HG02610 (cell line): Measurements from ENCODE around the gene LDB1.
A peak's percentile ranks its signal among the peaks of the same experiment; 100 is the strongest.

Experiments
- ATAC-seq: cut with Tn5 transposase; IDR thresholded peaks from one replicate; pipeline ENCODE4 v1.9.1; 2021; ENCODE audit warnings: mild to moderate bottlenecking, moderate library complexity; ENCODE audit not compliant: unreplicated experiment

LDB1 gene

GRCh38 chr10:102120142-102120990 lies at the start of gene LDB1:
LDB1 (minus strand) TSS chr10:102120368; CDS start chr10:102120110, 258 bp downstream.
- ATAC-seq = peak; percentile 62

GRCh38 chr10:102167861-102168260 lies 47.7 kb upstream of the LDB1 start:
- no peak for ATAC-seq

GRCh38 chr10:102163342-102163989 lies 43.3 kb upstream of the LDB1 start:
- ATAC-seq = no peak

- no peak for ATAC-seq
These were observed 39.7 kb upstream of the LDB1 start for GRCh38 chr10:102159831-102160230.

- ATAC-seq = no peak
These were observed 39.0 kb upstream of the LDB1 start for GRCh38 chr10:102159051-102159597.

GRCh38 chr10:102157224-102157623 lies 37.1 kb upstream of the LDB1 start:
- no peak for ATAC-seq

GRCh38 chr10:102154466-102155116 lies 34.4 kb upstream of the LDB1 start:
- no peak for ATAC-seq

- no peak for ATAC-seq
These were observed 33.0 kb upstream of the LDB1 start for GRCh38 chr10:102153093-102153620.

GRCh38 chr10:102152545-102152890 lies 32.4 kb upstream of the LDB1 start:
- ATAC-seq = peak; percentile 9

GRCh38 chr10:102151774-102152544 lies 31.8 kb upstream of the LDB1 start, which contains the start of gene NOLC1:
NOLC1 (plus strand) TSS chr10:102152389; CDS start chr10:102152411, 22 bp downstream.
- ATAC-seq = peak; percentile 87

- ATAC-seq = no peak
These were observed 31.0 kb upstream of the LDB1 start for GRCh38 chr10:102150970-102151773.

- no peak for ATAC-seq
These were observed 28.1 kb upstream of the LDB1 start for GRCh38 chr10:102148275-102148674.

- ATAC-seq = no peak
These were observed 27.4 kb upstream of the LDB1 start for GRCh38 chr10:102147561-102147960.

- ATAC-seq = no peak
These were observed 26.8 kb upstream of the LDB1 start for GRCh38 chr10:102146971-102147428.

- ATAC-seq = no peak
These were observed 21.5 kb upstream of the LDB1 start for GRCh38 chr10:102141583-102142107.

GRCh38 chr10:102140913-102141540 lies 20.9 kb upstream of the LDB1 start:
- ATAC-seq = no peak

GRCh38 chr10:102140218-102140617 lies 20.1 kb upstream of the LDB1 start:
- no peak for ATAC-seq

GRCh38 chr10:102139281-102140110 lies 19.3 kb upstream of the LDB1 start:
- ATAC-seq = no peak
